Effector CD4-positive, alpha-beta T cell (primary cell): ENCODE results near the gene FAM20C.

Experiments used
- DNase-seq: peaks from one replicate; pipeline ENCODE4 v3.0.0-alpha.2; 2020

The FAM20C gene

GRCh38 chr7:278081-278480 is 85.7 kb downstream of the FAM20C start:
- no peak for DNase-seq

GRCh38 chr7:279821-280220 is 87.5 kb downstream of the FAM20C start:
- no peak for DNase-seq

GRCh38 chr7:280461-280860 is 88.1 kb downstream of the FAM20C start:
- no peak for DNase-seq

GRCh38 chr7:281637-282036 is 89.3 kb downstream of the FAM20C start:
- DNase-seq = no peak

- DNase-seq = no peak
These were observed 90.2 kb downstream of the FAM20C start for GRCh38 chr7:282621-283020.

GRCh38 chr7:284762-285722 is 92.7 kb downstream of the FAM20C start:
- DNase-seq = no peak

- DNase-seq = no peak
These were observed 93.4 kb downstream of the FAM20C start for GRCh38 chr7:285731-286130.

GRCh38 chr7:286266-286665 is 93.9 kb downstream of the FAM20C start:
- DNase-seq = no peak

GRCh38 chr7:288671-289101 is 96.3 kb downstream of the FAM20C start:
- DNase-seq = no peak

- DNase-seq = no peak
These were observed 96.9 kb downstream of the FAM20C start for GRCh38 chr7:289209-289755.

GRCh38 chr7:289756-290553 is 97.6 kb downstream of the FAM20C start, which contains the start of gene FOXL3:
Gene FOXL3 (plus strand): TSS chr7:290170. CDS start chr7:290170, 0 bp downstream.
- DNase-seq = no peak

- no peak for DNase-seq
These were observed 98.4 kb downstream of the FAM20C start for GRCh38 chr7:290554-291372.

GRCh38 chr7:291373-292092 is 99.2 kb downstream of the FAM20C start:
- DNase-seq = no peak

- DNase-seq = no peak
These were observed 99.9 kb downstream of the FAM20C start for GRCh38 chr7:292226-292625.

- DNase-seq = no peak
These were observed 100.5 kb downstream of the FAM20C start for GRCh38 chr7:292826-293225.

GRCh38 chr7:293681-294439 is 101.5 kb downstream of the FAM20C start:
- no peak for DNase-seq

GRCh38 chr7:294440-295154 is 102.2 kb downstream of the FAM20C start:
- DNase-seq = no peak

- no peak for DNase-seq
These were observed 103.1 kb downstream of the FAM20C start for GRCh38 chr7:295155-296154.

- no peak for DNase-seq
These were observed 104.1 kb downstream of the FAM20C start for GRCh38 chr7:296373-296945.
